Hepatocyte (in vitro differentiated cells): ENCODE results near the gene CRIM1. TPM values are rescaled to one million over a fixed set of nuclear protein-coding genes. Genes with fewer than 3 reads are reported as not detected.

Source experiments
- DNase-seq: peaks from one replicate; pipeline ENCODE4 v3.0.0-alpha.2; 2016; ENCODE audit warnings: low spot score
- H2AFZ ChIP-seq: fragments of 200-600 bp; sonication (generic); 2 replicates; pipeline ENCODE4 v1.6.0; 2016; ENCODE audit warnings: antibody characterized with exemption, mild to moderate bottlenecking
- H3K27ac ChIP-seq: fragments of 200-600 bp; sonication (generic); 2 replicates; pipeline ENCODE4 v1.5.1; 2016; ENCODE audit warnings: mild to moderate bottlenecking
- H3K27me3 ChIP-seq: fragments of 200-600 bp; sonication (generic); 2 replicates; pipeline ENCODE4 v1.6.1; 2016
- H3K36me3 ChIP-seq: fragments of 200-600 bp; sonication (generic); replicated peaks from 2 replicates; pipeline ENCODE4 v1.5.1; 2016; ENCODE audit warnings: low read depth; ENCODE audit not compliant: insufficient read depth
- H3K4me1 ChIP-seq: fragments of 200-600 bp; sonication (generic); 2 replicates; pipeline ENCODE4 v1.5.1; 2016; ENCODE audit warnings: mild to moderate bottlenecking, moderate library complexity; ENCODE audit not compliant: insufficient read depth
- H3K4me2 ChIP-seq: fragments of 200-600 bp; sonication (generic); 2 replicates; pipeline ENCODE4 v1.6.0; 2016
- H3K4me3 ChIP-seq: fragments of 200-600 bp; sonication (generic); 2 replicates; pipeline ENCODE4 v1.5.1; 2016; ENCODE audit warnings: mild to moderate bottlenecking
- H3K79me2 ChIP-seq: fragments of 200-600 bp; sonication (generic); 2 replicates; pipeline ENCODE4 v1.6.0; 2017; ENCODE audit warnings: mild to moderate bottlenecking
- H3K9me2 ChIP-seq: fragments of 200-600 bp; sonication (generic); replicated peaks from 2 replicates; pipeline ENCODE4 v1.6.0; 2017; ENCODE audit warnings: mild to moderate bottlenecking; ENCODE audit not compliant: insufficient read depth
- H3K9me3 ChIP-seq: fragments of 200-600 bp; sonication (generic); 2 replicates; pipeline ENCODE4 v1.5.1; 2016; ENCODE audit warnings: low read depth, mild to moderate bottlenecking
- H4K20me1 ChIP-seq: fragments of 200-600 bp; sonication (generic); 2 replicates; pipeline ENCODE4 v1.6.0; 2016; ENCODE audit warnings: mild to moderate bottlenecking; ENCODE audit not compliant: insufficient read depth, poor library complexity, severe bottlenecking
- EZH2 ChIP-seq: fragments of 200-600 bp; sonication (generic); IDR thresholded peaks from 2 replicates; pipeline ENCODE4 v1.6.1; 2016; ENCODE audit warnings: antibody characterized with exemption, mild to moderate bottlenecking, borderline replicate concordance
- EZH2phosphoT487 ChIP-seq: fragments of 200-600 bp; sonication (generic); IDR thresholded peaks from one replicate; pipeline ENCODE4 v1.6.1; 2018; ENCODE audit warnings: antibody characterized with exemption, mild to moderate bottlenecking, low read depth, moderate library complexity; ENCODE audit not compliant: unreplicated experiment, severe bottlenecking
- WGBS: methylation state at CpG from one replicate; pipeline ENCODE4 v1.1.6; 2016; ENCODE audit warnings: low lambda C conversion rate; ENCODE audit errors: missing lambda C conversion rate; 5-methylcytosine and 5-hydroxymethylcytosine counted together
- polyA plus RNA-seq: library from polyadenylated mRNA; unstranded; fragments of >200 nt; fragmentation: Nextera tagmentation; extraction: Ambion mirVana; gene quantifications from 2 replicates; pipeline ENCODE4 v1.2.1, GENCODE V29; 2016
- total RNA-seq: library from RNA; depleted of rRNA; stranded (reverse); fragments of >200 nt; gene quantifications from 2 replicates; pipeline ENCODE4 v1.2.3, GENCODE V29; 2014
- TF ChIP-seq, protein P1 (sequence below): fragments of 200-600 bp; sonication (generic); IDR thresholded peaks from 2 replicates; pipeline ENCODE4 v1.5.1; 2016; ENCODE audit warnings: antibody characterized with exemption, mild to moderate bottlenecking; ENCODE audit not compliant: poor library complexity

CRIM1 gene
- total and polyA plus RNA-seq, 2 experiments from 2014 or later = 23.0 to 40.8 TPM

DNA sequence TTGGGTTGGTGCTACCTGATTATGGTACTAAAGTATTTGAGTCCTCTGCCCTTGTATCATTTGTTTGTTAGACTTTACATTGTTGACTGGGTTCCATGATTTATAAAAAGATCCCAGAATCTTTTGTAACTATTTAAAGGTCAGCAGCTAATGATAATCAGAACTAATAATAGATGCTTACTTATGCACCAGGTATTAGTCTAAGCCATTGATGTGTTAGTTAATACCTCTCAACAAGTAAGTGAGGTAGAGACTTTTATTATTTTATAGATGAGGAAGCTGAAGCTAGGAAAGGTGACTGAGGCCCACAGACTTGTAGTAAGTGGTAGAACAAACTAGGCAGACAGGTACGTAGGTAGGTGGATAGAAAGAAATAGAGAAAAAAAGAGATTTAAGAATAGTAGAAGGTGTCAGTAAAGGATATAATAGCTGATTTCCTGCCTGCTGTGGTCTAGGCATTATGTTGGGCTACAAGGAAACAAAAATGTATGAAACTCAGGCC lies 68.1 kb downstream of the CRIM1 start:
- TF ChIP-seq, protein P1, sequence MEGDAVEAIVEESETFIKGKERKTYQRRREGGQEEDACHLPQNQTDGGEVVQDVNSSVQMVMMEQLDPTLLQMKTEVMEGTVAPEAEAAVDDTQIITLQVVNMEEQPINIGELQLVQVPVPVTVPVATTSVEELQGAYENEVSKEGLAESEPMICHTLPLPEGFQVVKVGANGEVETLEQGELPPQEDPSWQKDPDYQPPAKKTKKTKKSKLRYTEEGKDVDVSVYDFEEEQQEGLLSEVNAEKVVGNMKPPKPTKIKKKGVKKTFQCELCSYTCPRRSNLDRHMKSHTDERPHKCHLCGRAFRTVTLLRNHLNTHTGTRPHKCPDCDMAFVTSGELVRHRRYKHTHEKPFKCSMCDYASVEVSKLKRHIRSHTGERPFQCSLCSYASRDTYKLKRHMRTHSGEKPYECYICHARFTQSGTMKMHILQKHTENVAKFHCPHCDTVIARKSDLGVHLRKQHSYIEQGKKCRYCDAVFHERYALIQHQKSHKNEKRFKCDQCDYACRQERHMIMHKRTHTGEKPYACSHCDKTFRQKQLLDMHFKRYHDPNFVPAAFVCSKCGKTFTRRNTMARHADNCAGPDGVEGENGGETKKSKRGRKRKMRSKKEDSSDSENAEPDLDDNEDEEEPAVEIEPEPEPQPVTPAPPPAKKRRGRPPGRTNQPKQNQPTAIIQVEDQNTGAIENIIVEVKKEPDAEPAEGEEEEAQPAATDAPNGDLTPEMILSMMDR = no peak
- no peak for TF ChIP-seq EZH2
- TF ChIP-seq EZH2phosphoT487 = no peak
- WGBS = 96% methylated on average over 1 of the region's 1 CpG
- H3K79me2 ChIP-seq = peaks cover 51% of the 10 kb centered on the region

GRCh38 chr2:36425608-36426355 lies 70.2 kb downstream of the CRIM1 start:
- Histone ChIP-seq H3K27me3 (no peaks in the 10 kb centered on the region), H3K79me2 (peaks cover 34% of the 10 kb centered on the region), H3K4me3 (no peak overlapping the region), H3K4me1 (no peaks in the 10 kb centered on the region), H3K9me2 (no peaks in the 10 kb centered on the region), H3K9me3 (no peaks in the 10 kb centered on the region), H3K36me3 (no peaks in the 10 kb centered on the region), H4K20me1 (no peaks in the 10 kb centered on the region), H3K4me2 (no peak overlapping the region), H2AFZ (no peak overlapping the region), H3K27ac (no peak overlapping the region)
- TF ChIP-seq, protein P1 = no peak
- TF ChIP-seq EZH2phosphoT487 = no peak
- no peak for TF ChIP-seq EZH2
- no peak for DNase-seq
- WGBS = 82% methylated on average over 3 of the region's 3 CpGs

More for the DNA sequence above, 68.1 kb downstream of the CRIM1 start:
- no peak for DNase-seq
- Histone ChIP-seq H3K27me3 (no peaks in the 10 kb centered on the region), H3K27ac (peak overlapping the region; percentile 4), H4K20me1 (no peaks in the 10 kb centered on the region), H3K9me3 (no peaks in the 10 kb centered on the region), H2AFZ (no peak overlapping the region), H3K4me1 (no peaks in the 10 kb centered on the region), H3K9me2 (no peaks in the 10 kb centered on the region), H3K4me2 (peak overlapping the region; percentile 19), H3K36me3 (no peaks in the 10 kb centered on the region), H3K4me3 (no peak overlapping the region)

DNA sequence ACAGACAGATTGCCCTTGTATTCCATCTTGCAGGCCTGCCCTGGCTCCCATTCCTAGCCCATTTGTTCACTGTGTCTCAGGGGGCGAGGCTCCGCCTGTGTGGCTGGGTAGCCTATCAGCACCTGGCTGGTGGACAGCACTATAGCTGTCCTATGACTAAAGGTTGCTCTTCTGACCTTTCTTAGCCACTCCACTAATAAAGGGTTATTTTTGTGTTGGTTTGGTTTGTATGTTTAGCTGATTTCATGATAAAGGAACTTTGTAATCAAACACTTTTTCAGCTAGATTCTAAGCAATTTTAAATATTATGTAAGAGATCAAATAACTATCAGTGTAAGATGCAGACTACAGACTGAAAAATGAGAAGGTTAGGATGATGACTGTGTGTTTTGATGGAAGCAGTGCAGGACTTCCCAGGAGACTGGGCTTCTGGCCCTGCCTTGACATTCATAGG lies 72.2 kb downstream of the CRIM1 start:
- Histone ChIP-seq H3K4me3 (no peak overlapping the region), H3K27ac (no peak overlapping the region), H3K27me3 (no peaks in the 10 kb centered on the region), H3K9me2 (no peaks in the 10 kb centered on the region), H3K79me2 (peaks cover 35% of the 10 kb centered on the region), H3K9me3 (no peaks in the 10 kb centered on the region), H2AFZ (no peak overlapping the region), H3K4me2 (no peak overlapping the region), H4K20me1 (no peaks in the 10 kb centered on the region), H3K4me1 (no peaks in the 10 kb centered on the region), H3K36me3 (no peaks in the 10 kb centered on the region)
- TF ChIP-seq EZH2phosphoT487 (no peak), EZH2 (no peak)
- TF ChIP-seq, protein P1 = no peak
- DNase-seq = no peak
- WGBS = 100% methylated on average over 2 of the region's 2 CpGs
